Suppressor macrophage treated with lipopolysaccharide for 1 hour (primary cell): ENCODE data around the gene DGAT2.

Experiments
- DNase-seq, 3 donors: peaks; one replicate each; pipeline ENCODE4 v3.0.0-alpha.2; 2020 to 2022

The DGAT2 gene

DNA sequence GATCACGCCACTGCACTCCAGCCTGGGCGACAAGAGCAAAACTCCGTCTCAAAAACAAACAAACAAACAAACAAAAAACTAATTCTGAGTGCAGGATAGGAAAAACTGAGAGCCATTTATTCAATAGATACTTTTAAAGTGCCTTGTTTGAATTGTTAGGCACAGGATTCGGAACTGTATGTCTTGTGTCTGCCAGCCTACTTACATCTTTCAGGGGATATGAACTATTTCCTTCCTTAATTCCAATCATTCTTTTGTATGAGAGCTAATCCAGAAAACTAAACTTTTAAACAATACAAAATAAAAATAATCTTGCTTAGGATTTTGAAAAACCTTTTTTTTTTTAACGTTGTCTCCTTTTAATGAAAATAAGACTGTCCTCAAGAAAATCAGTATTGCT lies 59.0 kb downstream of the DGAT2 start:
- DNase-seq: no peak

DNA sequence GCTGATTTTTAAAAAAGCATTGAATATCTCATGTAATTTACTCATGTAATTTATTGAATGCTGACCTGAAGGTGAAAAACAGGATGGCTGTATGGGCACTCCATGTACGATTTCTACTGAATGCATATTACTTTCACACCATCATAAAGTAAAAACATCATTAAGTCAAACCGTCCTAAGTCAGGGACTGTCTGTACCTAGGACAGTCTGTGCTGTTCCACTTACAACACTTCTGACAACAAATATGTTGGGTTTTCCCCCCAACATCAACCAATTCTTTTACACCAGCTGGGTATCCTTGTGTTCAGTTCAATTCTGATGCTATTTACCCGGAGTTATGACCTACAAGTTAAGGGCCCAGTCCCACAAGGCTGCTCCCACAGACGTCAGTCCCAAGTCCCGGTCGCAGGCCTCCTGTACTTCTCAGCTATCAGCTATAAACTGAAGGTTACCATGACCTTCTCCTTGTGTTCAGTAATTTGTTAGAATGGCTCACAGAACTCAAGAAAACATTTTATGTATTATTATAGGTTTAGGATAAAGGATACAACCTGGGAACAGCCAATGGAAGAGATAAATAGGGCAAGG lies 63.4 kb downstream of the DGAT2 start:
- no peak for DNase-seq

DNA sequence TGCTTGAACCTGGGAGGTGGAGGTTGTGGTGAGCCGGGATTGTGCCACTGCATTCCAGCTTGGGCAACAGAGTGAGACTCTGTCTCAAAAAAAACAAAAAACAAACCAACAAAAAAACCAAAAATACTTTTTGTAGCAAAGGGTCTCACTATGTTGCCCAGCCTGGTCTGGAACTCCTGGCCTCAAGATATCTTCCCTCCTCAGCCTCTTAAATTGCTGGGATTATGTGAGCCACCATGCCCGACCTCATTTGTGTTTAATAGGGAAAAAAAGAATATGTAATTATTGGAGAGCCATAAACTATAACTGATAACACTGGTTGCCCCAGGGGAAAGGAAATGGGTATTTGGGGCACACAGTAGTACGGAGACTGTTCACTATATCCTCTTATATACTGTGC lies 66.2 kb downstream of the DGAT2 start:
- no peak for DNase-seq

DNA sequence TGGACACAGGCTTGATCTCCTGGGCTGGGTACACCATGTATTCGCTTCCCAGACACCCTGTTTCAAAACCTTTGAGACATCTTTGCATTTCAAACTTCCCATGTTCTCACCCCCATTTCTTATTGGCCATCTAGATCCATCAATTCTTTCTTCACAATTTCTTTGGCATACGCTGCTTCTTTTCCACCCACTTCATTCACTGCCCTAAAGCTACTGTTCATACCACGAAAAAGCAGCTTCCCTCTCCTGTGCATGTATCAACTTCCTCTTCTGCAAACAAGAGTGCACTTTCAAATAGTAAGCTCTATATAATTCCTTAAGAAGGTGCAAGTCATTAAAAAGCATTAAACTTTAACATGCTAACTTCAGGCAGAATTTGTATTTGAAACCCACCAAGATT lies 67.8 kb downstream of the DGAT2 start:
- DNase-seq: peak; percentile 48 to 56 (median 52)

DNA sequence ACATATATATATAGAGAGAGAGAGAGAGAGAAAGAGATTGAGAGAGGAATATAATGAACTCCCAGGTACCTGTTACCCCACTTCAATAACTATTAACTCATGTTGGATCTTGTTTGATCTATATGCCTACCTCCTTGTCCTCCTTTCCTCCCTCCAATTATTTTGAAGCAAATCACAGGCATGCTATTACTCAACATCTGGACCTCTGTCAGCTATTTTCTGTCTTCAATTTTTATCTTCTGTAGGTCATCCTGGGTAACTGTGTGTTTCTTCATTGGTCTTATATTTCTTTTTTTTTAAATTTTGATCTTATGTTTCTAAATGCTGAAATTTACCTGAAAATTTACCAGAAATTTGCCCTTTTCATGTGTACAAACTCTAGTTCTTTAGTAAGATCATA lies 71.3 kb downstream of the DGAT2 start:
- no peak for DNase-seq

DNA sequence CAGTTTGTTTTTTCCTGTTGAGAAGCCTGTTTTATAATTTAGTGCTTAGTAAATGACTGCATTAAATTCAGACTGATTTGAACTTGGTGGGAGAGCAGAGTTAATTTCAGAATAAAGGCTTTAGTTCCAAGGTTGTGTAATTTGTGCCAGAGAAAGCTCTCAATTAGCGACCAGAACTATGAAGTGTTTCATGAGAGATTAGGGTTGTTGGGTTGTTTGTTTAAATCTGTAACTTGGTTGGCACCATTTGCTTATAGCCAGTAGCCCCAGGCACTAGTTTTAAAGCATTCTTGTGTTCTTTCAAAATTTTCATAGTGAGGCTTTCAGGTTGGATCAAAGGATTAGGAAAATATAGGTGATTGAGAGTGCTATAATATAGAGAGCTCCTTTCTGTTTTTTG lies 71.9 kb downstream of the DGAT2 start:
- DNase-seq: no peak

DNA sequence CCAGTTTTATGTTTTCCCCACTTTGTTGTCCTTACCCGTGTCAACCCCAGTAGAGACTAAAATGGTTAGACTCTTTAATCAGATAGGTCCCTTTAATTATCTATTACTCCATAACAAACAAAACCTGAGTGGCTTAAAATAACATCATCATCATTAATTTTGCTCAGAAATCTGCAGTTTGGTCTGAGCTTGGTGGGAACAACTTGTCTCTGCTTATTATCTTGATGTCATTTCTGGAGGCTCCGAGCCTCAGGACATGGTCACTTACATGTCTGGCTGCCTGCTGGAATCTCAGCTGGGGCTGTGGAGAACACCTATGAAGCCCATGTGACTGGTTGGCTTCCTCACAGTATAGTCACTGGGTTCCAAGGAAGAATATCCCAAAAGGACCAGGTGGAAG lies 73.2 kb downstream of the DGAT2 start:
- DNase-seq: no peak

DNA sequence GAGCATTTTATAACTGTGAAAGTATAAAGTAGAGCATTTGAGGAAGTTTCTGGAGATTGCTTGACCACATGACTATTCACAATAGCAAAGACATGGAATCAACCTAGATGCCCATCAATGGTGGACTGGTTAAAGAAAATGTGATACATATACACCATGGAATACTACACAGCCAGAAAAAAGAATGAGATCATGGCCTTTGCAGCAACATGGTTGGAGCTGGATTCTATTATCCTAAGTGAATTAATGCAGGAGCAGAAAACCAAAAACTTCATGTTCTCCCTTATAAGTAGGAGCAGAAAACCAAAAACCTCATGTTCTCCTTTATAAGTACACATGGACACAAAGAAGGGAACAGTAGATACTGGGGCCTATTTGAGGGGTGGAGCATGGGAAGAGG lies 76.7 kb downstream of the DGAT2 start:
- DNase-seq: peak in 1 of 3 donors; percentile 17

DNA sequence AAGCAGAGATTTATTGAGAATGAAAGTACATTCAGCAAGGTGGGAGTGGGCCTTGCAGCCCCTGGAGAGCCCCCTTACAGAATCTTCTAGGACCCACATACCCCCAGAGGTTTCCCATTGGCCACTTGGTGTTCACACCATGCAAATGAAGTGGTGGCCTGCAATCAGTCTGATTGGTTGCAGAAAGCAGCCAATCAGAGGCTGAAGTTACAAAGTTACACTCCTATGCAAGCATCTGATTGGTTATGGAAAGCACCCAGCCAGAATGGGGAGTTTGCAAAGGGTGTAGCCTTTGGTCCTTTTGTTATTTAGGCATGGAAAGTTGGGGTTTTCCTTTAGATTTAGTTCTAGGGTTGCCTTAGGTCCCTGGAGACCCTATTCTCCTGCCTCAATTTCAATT lies 81.3 kb downstream of the DGAT2 start:
- DNase-seq: no peak

DNA sequence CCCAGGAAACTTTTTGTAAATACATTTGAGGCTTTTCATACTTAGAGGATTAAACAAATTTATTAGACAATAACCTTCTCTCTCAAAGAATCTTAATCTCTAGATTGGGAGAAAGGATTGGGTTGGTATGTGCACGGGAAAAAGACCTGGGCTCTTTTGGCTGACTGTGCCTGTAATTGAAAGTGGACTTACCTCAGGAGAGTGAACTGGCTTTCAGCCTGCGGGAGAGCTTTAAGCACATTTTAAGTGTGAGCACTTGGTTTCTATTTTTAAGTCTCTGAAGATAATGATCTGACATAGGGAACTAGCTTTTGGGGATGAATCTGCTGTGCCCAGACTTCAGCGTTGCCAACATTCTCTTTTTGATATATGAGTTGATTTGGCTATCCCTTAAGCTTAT lies 82.2 kb downstream of the DGAT2 start:
- DNase-seq: peak in 1 of 3 donors; percentile 25
